ENCODE results near the gene IVNS1ABP. TPM values are rescaled to one million over a fixed set of nuclear protein-coding genes. Genes with fewer than 3 reads are reported as not detected.

The IVNS1ABP gene
- total and polyA plus RNA-seq, 7 donors = 27.6 to 80.6 (median 40.5) TPM

DNA sequence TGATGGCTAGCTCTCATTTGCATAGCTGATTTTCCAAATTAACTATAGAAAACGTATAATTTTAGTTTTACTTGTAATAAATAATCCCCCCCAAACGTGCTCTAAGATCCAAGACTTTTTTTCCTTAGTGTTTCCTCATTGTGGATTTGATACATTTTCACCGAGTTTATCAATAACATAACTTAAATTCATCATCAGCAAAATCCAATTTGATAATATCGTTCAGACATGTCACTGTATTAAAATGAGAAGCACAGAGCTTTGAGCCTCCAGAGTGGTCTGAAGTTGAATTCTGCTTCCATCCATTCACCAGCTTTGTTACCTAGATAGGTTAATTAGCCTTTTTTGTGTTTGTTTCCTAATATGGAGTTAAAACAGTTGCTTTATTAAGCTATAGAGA is 51.7 kb downstream of the IVNS1ABP start:
- TF ChIP-seq, protein P1, sequence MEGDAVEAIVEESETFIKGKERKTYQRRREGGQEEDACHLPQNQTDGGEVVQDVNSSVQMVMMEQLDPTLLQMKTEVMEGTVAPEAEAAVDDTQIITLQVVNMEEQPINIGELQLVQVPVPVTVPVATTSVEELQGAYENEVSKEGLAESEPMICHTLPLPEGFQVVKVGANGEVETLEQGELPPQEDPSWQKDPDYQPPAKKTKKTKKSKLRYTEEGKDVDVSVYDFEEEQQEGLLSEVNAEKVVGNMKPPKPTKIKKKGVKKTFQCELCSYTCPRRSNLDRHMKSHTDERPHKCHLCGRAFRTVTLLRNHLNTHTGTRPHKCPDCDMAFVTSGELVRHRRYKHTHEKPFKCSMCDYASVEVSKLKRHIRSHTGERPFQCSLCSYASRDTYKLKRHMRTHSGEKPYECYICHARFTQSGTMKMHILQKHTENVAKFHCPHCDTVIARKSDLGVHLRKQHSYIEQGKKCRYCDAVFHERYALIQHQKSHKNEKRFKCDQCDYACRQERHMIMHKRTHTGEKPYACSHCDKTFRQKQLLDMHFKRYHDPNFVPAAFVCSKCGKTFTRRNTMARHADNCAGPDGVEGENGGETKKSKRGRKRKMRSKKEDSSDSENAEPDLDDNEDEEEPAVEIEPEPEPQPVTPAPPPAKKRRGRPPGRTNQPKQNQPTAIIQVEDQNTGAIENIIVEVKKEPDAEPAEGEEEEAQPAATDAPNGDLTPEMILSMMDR (IDR thresholded peaks at IDR 0.05) = no peak
- DNase-seq (no peak), ATAC-seq (no peak)
- whole genome bisulfite sequencing, 3 donors = 92 to 94% (median 93%) methylated on average over 4 of the region's 4 CpGs
- no peaks in the 10 kb centered on the region for H3K9me3 ChIP-seq
- no peaks in the 10 kb centered on the region for H3K4me1 ChIP-seq
- no peaks in the 10 kb centered on the region for H3K36me3 ChIP-seq (ENCODE audit: insufficient read depth in 1 of 2, low read depth in 1 of 2)
- intact Hi-C loops (cut with DNase I) = no loop called here
- no peak overlapping the region for H3K27ac ChIP-seq
- H3K4me3 ChIP-seq = no peak overlapping the region
- H3K27me3 ChIP-seq (ENCODE audit: insufficient read depth in 3 of 3, low read length in 2 of 3) = no peaks in the 10 kb centered on the region

DNA sequence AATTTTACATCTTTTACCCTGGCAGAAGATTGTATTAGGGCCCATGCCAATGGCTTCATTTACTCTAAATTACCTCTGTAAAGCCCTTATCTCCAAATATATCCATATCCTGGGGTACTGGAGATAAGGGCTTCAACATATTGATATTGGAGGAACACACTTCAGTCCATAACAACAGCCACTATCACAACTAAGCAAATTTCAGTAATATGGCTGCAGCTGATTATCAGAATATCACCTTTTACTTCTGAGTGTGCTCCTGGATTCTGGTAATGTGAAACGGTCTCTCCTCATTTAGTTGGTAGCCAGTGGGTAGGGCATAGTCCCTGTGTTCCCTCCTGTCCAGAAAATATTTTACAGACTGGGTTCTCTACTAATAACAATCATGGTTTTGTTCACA is 53.3 kb downstream of the IVNS1ABP start:
- intact Hi-C loops (cut with DNase I) = no loop called here

DNA sequence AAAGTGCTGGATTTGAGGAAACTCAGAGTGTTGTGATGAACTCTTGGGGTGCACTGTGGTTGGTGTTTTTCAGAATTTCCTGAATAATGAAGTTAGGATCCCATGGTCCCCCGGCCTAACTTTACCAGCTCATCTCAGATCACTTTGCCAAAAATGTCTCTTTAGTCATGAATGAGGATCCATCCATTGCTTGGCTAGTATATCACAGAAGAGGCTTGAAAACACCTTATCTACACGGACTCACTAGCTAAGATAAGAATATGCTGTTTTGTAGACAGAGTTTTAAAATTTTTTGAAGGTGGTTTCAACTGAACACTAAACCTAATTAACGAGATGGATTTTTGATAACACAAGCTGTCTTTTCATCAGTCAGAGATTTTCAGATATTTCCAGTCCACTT is 53.8 kb downstream of the IVNS1ABP start:
- Histone ChIP-seq H3K4me1 (peaks cover 7% of the 10 kb centered on the region), H3K9me3 (no peaks in the 10 kb centered on the region), H3K27ac (no peak overlapping the region), H3K36me3 (ENCODE audit: insufficient read depth in 1 of 2, low read depth in 1 of 2) (no peaks in the 10 kb centered on the region), H3K4me3 (no peak overlapping the region), H3K27me3 (ENCODE audit: insufficient read depth in 3 of 3, low read length in 2 of 3) (no peaks in the 10 kb centered on the region)
- no peak for DNase-seq
- WGBS, 3 donors = 95 to 96% (median 96%) methylated on average over 3 of the region's 3 CpGs
- intact Hi-C loops (cut with DNase I) = no loop called here
- no peak for ATAC-seq
- TF ChIP-seq, protein P1 (IDR thresholded peaks at IDR 0.05) = no peak

More for the DNA sequence above, 53.3 kb downstream of the IVNS1ABP start:
- Histone ChIP-seq H3K9me3 (no peaks in the 10 kb centered on the region), H3K4me3 (no peak overlapping the region), H3K36me3 (ENCODE audit: insufficient read depth in 1 of 2, low read depth in 1 of 2) (no peaks in the 10 kb centered on the region), H3K4me1 (peaks cover 7% of the 10 kb centered on the region), H3K27me3 (ENCODE audit: insufficient read depth in 3 of 3, low read length in 2 of 3) (no peaks in the 10 kb centered on the region), H3K27ac (no peak overlapping the region)
- DNase-seq = no peak
- TF ChIP-seq, protein P1 (IDR thresholded peaks at IDR 0.05) = no peak
- WGBS, 3 donors = 92 to 100% (median 100%) methylated on average over 1 of the region's 1 CpG
- ATAC-seq = no peak

DNA sequence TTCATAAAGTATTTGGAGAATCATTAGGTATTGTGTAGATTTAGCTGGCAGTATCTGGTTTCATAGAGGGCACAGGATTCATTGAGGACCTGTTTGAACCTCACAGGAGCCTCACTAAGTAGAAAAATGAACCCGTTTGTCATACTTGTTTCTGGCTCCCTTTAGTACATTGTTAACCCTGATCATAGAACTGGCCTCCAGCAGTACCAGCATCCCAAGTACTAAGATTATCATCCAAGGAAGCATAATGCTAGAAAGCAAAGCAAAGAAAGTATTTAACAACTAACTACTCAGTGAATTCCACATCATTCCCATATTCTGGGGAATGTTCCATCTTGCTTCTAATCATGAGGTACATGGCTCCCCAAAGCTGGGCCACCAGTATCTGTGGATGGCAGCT is 54.9 kb downstream of the IVNS1ABP start:
- ATAC-seq = no peak
- Histone ChIP-seq H3K4me3 (no peak overlapping the region), H3K9me3 (no peaks in the 10 kb centered on the region), H3K36me3 (ENCODE audit: insufficient read depth in 1 of 2, low read depth in 1 of 2) (no peaks in the 10 kb centered on the region), H3K27me3 (ENCODE audit: insufficient read depth in 3 of 3, low read length in 2 of 3) (no peaks in the 10 kb centered on the region), H3K27ac (no peak overlapping the region), H3K4me1 (peaks cover 7% of the 10 kb centered on the region)
- intact Hi-C loops (cut with DNase I) = no loop called here
- TF ChIP-seq, protein P1 (IDR thresholded peaks at IDR 0.05) = no peak
- DNase-seq = no peak
- 96 to 100% (median 100%) methylated on average over 1 of the region's 1 CpG for WGBS, 3 donors

DNA sequence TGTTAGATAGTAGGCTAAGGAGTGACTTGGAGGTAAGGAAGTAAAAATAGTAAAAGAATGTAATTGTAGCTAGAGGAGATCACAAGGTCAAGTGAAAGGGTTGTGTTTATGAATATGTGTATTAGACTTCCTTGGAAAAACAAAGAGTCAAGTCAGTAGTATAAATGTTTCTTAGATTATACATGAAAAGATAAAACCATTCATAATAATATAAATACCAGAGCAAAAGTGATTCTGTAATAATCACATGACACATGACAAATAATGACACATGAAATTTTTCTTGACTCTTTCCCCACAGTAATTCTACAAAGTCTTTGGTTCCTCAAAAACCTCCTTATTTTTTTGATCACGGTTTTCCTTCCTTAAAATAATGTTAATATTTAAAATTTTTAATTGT is 56.4 kb downstream of the IVNS1ABP start:
- Histone ChIP-seq H3K27ac (no peak overlapping the region), H3K4me1 (peaks cover 7% of the 10 kb centered on the region), H3K36me3 (ENCODE audit: insufficient read depth in 1 of 2, low read depth in 1 of 2) (no peaks in the 10 kb centered on the region), H3K9me3 (no peaks in the 10 kb centered on the region), H3K4me3 (no peak overlapping the region), H3K27me3 (ENCODE audit: insufficient read depth in 3 of 3, low read length in 2 of 3) (no peaks in the 10 kb centered on the region)
- intact Hi-C loops (cut with DNase I) = no loop called here
- ATAC-seq (no peak), DNase-seq (no peak)
- WGBS, 3 donors = 87 to 88% (median 87%) methylated on average over 1 of the region's 1 CpG
- TF ChIP-seq, protein P1 (IDR thresholded peaks at IDR 0.05) = no peak

Measured in psoas muscle (tissue), 8 donors.